GM11168 (cell line): Measurements from ENCODE around the gene QTRT2.

Source experiments
- in situ Hi-C: fragments of 300-500 bp; cut with MboI; formaldehyde crosslinking; loops from one replicate; pipeline ENCODE4 v1.12.0; 2022; ENCODE audit warnings: low sequenced_read_pairs; ENCODE audit not compliant: unreplicated experiment

Gene QTRT2

DNA sequence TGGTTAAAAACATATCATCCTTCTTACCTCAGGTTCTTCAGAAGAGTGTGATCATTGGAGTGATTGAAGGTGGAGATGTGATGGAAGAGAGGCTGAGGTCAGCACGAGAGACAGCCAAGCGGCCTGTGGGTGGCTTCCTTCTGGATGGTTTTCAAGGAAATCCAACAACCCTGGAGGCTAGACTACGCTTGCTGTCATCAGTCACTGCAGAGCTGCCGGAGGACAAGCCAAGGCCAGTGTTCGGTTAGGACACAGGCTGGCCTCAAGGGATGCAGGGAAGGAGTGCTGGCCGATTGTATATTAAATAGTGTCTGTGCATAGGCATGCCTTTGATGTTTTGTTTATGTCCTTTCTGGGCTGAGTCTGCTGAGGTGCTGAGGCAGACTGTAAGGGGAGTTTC lies 20.2 kb downstream of the QTRT2 start:
- in situ Hi-C loops: no loop called here

DNA sequence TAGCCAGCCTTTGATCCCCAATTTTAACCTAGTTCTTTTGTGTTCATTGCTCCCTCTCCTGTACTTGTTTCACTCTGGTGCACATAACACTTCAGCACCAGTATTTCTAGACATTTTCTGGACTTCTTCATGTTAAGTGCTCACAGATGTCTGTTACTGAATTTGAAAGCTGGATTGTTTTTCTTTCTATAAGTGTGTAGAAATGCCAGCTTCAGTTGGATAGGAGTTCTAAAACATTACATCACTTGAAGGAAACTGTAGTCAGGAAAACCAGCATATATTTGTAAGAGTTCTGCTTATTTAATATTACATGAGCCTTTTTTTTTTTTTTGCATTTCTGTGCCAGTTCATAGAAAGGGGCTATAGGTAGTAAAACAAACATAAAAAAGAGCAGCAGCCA lies 21.6 kb downstream of the QTRT2 start:
- in situ Hi-C loops: no loop called here

DNA sequence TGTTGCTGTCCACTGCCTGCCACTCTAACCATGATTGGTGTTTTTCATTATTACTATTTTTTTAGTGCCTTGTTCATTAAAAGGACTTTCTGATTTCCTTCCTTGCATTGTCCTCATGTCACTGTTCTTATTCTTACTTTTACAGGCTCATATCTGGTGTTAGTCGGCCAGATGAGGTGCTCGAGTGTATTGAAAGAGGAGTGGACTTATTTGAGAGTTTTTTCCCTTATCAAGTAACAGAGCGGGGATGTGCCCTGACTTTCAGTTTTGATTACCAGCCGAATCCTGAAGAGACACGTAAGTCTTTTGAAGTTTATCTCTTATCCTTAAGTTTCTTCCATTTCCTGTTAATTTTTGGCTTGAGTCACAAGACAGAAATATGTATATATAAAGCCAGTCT lies 23.2 kb downstream of the QTRT2 start:
- in situ Hi-C loops: no loop called here

DNA sequence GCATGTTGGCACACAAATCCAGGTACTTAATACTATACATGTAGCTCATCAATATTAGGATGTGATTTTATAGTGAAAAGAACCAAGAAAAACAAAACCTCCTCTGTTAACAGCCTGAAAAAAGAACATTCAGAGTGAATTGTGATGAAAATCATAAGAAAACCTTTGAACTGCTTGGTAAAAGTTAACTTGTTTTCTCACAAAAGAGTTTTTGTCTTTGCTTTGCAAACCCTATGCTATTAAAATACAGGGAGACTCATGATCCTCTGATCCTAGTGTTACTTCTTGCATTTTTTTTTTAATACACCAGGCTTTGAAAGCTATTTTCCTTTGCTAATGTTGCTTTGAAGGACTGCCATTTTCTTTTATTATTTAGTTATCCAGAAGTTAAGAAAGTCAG lies 23.7 kb downstream of the QTRT2 start:
- in situ Hi-C loops: no loop called here

DNA sequence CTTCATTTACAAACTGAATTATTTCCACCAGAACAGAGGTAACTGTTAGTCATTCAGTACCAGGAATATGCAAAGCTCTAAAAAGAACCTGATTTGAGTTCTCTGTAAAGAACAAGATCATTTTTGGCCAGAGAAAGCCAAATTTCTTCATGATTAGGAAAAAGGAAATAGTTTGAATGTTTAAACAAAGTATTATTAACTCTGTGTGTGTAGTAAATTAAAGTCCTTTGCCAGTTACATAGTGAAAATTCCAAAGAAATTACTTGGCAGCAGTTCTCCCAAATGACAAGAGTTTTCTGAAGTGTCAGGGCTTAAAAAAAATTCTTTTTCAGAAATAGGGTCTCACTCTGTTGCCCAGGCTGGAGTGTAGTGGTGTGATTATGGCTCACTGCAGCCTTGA lies 24.5 kb downstream of the QTRT2 start:
- in situ Hi-C loops: no loop called here

DNA sequence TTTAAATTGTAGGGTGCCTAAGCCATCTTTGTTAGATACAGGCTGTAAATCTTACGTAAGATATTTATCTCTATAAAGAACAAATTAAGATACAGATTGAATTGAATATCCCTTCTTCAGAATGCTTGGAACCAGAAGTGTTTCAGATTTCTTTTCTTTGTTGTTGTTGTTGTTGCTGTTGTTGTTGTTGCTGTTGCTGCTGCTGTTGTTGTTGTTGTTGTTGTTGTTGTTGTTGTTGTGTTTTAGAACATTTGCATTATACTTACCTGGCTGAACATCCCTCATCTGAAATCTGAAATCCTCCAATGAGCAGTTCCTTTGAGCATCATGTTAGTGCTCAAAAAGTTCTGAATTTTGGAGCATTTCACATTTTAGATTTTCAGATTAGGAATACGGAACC lies 26.6 kb downstream of the QTRT2 start:
- in situ Hi-C loops: no loop called here

DNA sequence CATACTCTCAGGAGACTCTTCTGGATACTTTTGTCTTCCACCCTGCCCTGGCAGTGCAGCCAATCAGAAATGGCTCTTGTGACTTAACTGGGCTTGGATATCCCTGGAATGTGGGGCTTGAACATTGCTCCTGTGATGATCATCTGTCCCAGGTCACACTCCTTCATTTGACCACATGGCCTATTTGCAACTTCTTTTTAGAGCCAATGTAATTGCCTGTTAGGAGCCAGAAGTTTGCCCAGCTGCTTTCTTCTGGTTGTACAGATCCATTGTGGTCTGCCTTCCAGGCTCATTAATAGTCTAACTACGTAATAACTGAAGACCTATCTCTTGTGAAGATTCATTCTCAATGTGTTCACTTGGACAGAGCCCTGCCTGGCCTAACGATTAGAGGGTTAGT lies 29.8 kb downstream of the QTRT2 start:
- in situ Hi-C loops: no loop called here

DNA sequence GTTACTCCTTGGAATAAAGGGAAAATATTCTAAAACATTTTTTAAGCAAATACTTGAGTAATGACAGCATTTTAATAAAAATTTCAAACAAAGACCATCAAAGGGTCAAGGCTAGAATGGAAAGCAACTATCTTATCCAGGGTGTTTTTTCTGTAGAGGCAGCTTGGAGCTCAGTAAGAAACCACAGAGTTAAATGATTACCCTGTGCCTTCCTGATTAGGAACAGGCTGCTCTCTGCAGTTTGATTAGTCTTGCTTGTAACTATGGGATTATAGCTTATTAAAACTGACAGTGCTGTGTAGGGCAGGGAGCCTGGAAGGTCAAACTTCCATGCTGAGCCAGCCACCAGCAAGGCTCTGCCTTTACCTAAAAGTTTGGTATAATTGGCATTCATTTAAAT lies 33.1 kb downstream of the QTRT2 start:
- in situ Hi-C loops: no loop called here

DNA sequence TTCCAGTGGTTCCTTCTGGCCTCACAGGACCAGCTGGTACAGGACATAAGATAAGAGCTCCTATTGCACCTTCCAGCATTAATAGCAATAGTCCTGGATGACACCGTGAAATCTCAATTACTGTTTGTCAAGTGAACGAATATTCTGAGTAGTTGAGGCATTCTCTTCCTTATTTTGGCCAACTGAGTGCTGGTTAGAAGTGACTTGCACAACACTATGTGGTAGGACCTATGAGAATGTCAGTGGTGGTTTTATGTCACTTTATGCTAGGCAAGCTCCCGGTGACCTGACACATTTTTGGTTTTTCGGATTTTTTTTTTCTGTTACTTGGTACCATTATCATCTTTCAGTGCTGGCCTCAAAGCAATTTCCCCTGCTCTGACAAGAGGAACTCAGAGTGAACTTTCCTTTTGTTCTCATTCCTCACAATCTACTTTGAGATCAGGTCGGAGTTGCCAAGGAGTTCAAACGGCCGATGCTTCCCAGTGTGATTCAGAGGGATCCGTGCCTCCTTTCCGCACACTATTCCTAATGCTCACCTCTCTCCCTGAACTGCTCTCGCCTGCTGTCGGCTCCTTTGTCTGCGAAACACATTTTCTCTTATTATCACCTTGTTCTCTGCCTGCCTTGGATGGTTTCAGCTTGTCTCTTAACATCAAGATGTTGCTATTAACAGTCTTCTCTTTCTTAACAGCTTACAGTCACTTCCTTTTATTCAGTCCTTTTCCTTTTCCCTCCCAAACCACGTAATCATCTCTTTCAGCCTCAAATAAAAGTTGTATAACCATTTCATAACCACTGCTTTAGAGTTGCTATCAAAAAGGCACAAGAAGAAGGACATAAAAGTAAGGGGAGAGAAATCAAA lies 35.8 kb downstream of the QTRT2 start:
- in situ Hi-C loops: no loop called here

DNA sequence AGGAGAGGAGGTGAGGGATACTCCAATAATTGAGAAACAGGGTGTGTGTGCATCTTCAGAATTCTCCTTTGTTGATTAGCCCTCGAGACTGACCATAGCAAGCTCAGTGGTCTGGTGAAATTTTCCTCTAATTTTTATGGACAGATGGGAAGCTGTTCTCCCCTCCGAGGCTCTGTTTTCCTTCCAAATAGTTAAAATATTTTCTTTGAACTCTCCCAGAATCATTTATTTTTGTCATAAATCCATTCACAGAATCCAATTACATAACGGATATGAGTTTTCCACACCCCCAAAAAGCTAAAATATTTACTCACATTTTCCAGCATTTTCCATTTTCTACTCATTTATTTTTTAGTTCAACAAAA lies 36.5 kb downstream of the QTRT2 start:
- in situ Hi-C loops: no loop called here

DNA sequence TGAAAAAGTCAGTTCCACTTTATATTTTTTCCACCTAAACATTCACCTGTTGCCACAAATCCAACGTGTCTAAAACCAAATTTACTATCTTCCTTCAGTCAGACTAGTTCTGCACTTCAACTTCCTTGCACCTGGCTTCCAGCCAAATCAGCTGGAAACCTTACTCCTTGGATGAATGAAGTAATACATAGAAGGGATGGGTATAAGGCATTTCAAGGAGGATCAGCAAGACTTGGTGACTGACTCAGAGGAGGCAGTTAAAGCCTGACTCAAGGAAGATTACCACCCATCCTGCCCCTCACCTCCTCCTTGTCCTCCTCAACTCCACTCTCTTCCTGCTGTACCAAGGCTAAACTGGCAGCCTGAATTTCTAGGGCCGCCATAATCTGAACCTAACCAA lies 37.1 kb downstream of the QTRT2 start:
- in situ Hi-C loops: no loop called here

DNA sequence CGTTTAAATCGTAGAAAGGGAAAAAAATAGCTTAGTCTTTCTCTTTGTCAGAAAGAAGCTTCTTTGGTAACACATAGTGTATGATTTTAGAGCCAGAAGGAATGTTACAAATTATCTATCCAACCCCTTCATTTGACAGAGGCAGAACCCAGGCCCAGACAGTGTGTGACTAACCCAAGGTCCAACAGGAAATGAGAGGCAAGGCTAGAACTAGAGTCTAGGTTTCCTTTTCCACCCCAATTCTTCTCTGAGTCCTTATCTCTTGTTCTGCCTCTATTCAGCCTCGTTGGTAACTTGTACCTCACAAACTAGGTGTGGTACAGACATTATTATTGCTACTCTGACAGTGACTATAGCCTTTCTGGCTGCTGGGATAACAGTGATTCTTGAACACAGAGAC lies 39.3 kb downstream of the QTRT2 start:
- in situ Hi-C loops: no loop called here

DNA sequence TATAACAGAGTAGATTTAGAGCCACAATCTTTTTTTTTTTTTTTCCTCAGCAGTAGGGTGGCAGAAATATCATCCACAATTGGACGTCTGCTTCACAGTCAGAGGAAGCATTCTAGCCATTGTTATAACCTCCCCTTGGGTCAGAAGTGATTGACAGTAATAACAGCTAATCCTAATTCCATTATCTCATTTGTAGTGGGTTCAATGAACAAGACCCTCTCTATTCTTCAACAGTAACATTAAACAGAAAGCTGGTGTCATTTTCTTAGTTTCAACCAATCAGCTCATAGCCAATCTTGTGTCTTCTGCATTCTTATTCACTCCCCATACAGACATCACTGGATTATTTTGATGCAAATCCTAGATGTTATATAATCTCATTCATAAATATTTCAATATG lies 44.6 kb downstream of the QTRT2 start:
- in situ Hi-C loops: no loop called here

DNA sequence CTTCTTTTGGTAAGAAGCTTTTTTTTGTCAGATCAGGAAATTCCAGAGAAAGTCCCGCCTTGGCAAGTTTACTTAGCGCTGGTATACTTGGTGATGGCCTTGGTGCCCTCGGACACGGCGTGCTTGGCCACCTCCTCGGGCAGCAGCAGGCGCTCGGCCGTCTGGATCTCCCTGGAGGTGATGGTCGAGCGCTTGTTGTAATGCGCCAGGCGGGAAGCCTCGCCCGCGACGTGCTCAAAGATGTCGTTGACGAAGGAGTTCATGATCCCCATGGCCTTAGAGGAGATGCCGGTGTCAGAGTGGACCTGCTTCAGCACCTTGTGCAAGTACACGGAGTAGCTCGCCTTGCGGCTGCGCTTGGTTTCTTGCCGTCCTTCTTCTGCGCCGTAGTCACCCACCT lies 46.6 kb downstream of the QTRT2 start:
- in situ Hi-C loops: no loop called here

DNA sequence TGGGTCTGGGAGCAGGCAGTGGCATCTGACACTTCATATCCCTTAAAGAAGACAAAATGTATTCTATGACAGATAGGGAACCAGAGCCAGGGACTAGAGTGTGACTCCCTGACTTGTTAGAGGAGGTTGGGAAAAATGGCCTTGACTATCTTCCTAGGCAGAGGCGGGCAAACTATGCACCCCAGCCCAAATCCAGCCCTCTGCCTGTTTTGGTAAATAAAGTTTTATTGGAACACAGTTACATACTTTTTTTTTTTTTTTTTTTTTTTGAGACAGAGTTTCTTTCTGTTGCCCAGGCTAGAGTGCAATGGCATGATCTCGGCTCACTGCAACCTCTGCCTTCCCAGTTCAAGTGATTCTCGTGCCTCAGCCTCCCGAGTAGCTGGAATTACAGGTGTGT lies 47.3 kb downstream of the QTRT2 start:
- in situ Hi-C loops: no loop called here

DNA sequence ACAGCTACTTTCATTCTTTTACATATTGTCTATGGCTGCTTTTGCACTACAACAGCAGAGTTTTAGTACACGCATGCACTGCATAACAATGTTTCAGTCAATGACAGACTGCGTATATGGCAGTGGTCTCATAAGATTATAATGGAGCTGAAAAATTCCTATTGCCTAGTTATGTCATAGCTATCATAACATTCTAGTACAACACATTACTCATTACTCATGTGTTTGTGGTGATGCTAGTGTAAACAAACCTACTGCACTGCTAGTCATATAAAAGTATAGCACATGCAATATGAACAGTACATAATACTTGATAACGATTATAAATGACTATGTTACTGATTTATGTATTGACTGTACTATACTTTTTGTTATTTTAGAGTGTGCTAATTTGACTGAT lies 47.9 kb downstream of the QTRT2 start:
- in situ Hi-C loops: no loop called here

DNA sequence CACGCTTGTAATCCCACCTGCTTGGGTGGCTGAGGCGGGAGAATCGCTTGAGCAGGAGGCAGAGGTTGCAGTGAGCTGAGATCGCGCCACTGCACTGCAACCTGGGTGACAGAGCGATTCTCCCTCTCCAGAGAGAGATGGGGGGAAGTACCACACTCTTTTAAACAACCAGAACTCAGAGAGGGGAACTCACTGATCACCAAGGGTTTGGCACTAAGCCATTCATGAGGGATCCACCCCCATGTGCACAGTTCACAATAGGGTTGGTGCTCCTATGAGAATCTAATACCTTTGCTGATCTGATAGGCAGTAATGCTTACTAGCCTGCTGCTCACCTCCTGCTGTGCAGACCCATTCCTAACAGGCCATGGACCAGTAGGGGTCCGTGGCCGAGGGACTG lies 51.6 kb downstream of the QTRT2 start:
- in situ Hi-C loops: no loop called here

DNA sequence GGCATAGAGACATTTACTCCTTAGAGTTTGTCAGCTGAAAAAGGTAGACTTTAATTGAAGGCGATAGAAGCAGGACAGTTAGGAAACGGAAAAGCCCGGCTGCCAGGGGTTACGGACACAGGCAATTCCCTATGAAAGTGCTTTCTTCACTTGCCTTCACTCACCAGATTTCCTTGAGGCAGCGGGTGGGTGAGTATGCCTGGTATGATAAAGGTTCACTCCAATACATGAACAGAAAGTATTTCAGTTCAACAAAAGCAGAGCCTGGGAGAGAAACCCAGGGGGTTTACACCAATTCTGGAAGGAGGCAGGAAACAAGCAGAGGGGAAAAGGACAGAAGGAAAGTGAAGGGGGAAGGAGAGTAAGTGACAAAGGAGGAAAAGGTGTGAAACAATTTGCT lies 53.9 kb downstream of the QTRT2 start:
- in situ Hi-C loops: no loop called here

DNA sequence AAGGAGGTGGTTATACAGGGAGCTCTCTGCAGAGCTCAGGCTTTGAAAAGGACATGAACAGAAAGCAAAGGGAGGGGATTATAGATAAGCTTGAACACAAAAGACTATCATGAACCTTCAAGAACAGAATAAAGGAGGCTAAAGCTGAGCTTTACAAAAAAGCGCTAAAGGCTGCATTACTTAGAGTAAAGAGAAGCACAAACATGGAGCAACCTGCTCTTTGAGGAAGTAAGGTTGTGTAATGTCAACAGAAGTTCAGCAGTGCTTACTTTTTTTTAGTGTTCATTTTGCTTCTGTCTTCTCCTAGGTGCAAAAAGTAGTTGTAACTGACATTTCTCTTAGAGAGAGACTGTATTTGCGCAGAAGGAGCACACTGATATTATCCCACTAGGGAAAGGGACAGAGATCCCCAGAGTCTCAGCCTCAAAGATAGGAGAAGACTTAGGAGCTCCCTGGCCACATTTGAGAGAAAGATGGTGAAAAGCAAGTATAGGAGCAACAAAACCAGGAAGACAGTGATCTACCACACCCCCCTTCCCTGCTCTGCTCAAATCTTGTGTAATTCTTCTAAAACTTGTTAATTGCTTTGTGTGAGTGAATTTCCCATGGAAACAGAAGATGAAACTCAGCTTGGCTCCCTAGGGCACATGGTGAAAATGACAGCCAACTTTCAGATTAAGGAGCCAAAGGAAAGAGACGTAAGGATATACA lies 54.7 kb downstream of the QTRT2 start:
- in situ Hi-C loops: no loop called here

DNA sequence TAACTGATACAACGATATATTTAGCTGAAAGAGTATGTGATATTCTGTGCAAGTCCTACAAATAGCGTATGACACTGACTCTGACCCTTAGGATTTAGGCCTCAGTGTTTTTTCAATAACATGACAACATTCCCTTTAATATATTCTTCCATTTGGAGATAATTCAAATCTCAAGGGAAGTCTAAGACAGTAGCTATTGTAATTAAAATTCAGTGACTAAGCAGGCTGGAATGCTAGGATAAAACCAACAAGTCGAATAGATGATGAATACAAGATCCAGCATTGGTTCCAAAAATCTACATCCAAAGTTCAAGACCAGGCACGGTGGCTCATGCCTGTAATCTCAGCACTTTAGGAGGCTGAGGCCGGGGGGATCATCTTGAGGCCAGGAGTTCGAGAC lies 56.2 kb downstream of the QTRT2 start:
- in situ Hi-C loops: no loop called here

DNA sequence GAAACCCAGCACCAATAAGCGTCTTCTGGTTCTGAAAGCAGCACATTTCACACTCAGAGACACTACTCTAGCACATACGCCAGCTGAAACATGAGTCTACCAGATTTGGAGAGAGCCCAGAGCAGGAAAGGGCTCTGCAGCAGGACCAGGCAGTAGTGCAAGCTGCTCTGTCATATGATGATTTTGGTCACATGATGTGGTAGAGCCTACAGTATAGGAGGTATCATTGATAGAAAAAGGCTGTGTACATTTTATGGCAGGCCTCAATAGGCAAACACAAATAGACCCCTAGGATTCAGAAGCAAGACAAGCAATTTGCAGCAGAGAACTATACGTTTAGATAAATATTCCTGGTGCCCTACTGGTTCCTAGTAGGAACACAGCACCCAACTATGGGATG lies 58.2 kb downstream of the QTRT2 start:
- in situ Hi-C loops: no loop called here

DNA sequence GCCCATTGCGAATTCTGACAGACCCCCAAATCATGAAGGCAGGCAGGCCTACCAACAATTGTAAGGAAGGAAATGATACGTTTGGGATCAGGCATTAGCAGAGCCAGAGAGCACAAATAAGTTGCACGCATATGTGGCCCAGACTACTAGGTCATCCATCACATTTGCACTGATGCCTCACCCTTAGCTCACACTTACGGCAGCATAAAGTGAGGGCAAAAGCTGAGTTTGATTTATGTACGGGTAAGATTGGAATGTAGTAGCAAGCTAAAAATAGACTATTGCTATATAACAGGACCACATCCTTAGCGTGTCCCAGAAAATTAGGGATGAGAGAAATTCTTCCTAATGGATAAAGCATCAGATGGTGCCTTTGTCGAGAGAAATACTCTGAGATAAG lies 58.6 kb downstream of the QTRT2 start:
- in situ Hi-C loops: no loop called here
